ENCODE results near the gene RBM8A.
A peak's percentile ranks its signal among the peaks of the same experiment; 100 is the strongest.

RBM8A gene

GRCh38 chr1:145879775-145880174, 47.5 kb downstream of the RBM8A start:
- Histone ChIP-seq H2BK5ac (ENCODE audit: low read length) (no peak overlapping the region), H3K56ac (ENCODE audit: low read length) (no peak overlapping the region), H3K4ac (ENCODE audit: low read depth, low read length) (no peak overlapping the region), H3K4me2 (ENCODE audit: low read length) (no peak overlapping the region), H3K79me1 (ENCODE audit: low read length) (no peaks in the 10 kb centered on the region), H3K23ac (ENCODE audit: low read length) (no peak overlapping the region), H4K5ac (ENCODE audit: low read length) (no peak overlapping the region), H2BK120ac (ENCODE audit: low read depth, low read length) (no peak overlapping the region), H4K8ac (ENCODE audit: low read depth, low read length) (no peak overlapping the region), H3K4me3 (ENCODE audit: low read length) (no peak overlapping the region), H3K27ac (ENCODE audit: low read depth, low read length) (no peak overlapping the region), H3K79me2 (ENCODE audit: control insufficient read depth, insufficient read depth, low read length) (no peaks in the 10 kb centered on the region), H3K18ac (ENCODE audit: low read length) (no peak overlapping the region), H3K36me3 (ENCODE audit: control insufficient read depth, insufficient read depth, low read length) (no peaks in the 10 kb centered on the region), H3K9ac (ENCODE audit: low read length) (no peak overlapping the region), H3K27me3 (ENCODE audit: insufficient read depth, low read length, poor library complexity) (peaks cover 2% of the 10 kb centered on the region), H2AK5ac (ENCODE audit: low read length) (no peak overlapping the region), H3K4me1 (ENCODE audit: control insufficient read depth, low read depth, low read length) (peaks cover 8% of the 10 kb centered on the region), H2BK15ac (replicated peaks; ENCODE audit: low read depth) (no peak overlapping the region)
- peak; percentile 84 for DNase-seq
- WGBS (ENCODE audit: extremely low coverage, insufficient coverage, low lambda C conversion rate) = no CpG with 5 or more reads among the region's 5 CpGs

- Histone ChIP-seq H4K8ac (ENCODE audit: low read depth, low read length) (no peak overlapping the region), H3K4me1 (ENCODE audit: control insufficient read depth, low read depth, low read length) (peaks cover 8% of the 10 kb centered on the region), H3K4me2 (ENCODE audit: low read length) (no peak overlapping the region), H3K36me3 (ENCODE audit: control insufficient read depth, insufficient read depth, low read length) (no peaks in the 10 kb centered on the region), H3K18ac (ENCODE audit: low read length) (no peak overlapping the region), H3K56ac (ENCODE audit: low read length) (no peak overlapping the region), H3K4ac (ENCODE audit: low read depth, low read length) (no peak overlapping the region), H2BK15ac (replicated peaks; ENCODE audit: low read depth) (no peak overlapping the region), H2AK5ac (ENCODE audit: low read length) (no peak overlapping the region), H3K79me1 (ENCODE audit: low read length) (no peaks in the 10 kb centered on the region), H3K79me2 (ENCODE audit: control insufficient read depth, insufficient read depth, low read length) (no peaks in the 10 kb centered on the region), H4K5ac (ENCODE audit: low read length) (no peak overlapping the region), H3K23ac (ENCODE audit: low read length) (no peak overlapping the region), H3K9ac (ENCODE audit: low read length) (no peak overlapping the region), H3K4me3 (ENCODE audit: low read length) (no peak overlapping the region), H2BK120ac (ENCODE audit: low read depth, low read length) (no peak overlapping the region), H3K27me3 (ENCODE audit: insufficient read depth, low read length, poor library complexity) (no peaks in the 10 kb centered on the region), H3K27ac (ENCODE audit: low read depth, low read length) (no peak overlapping the region), H2BK5ac (ENCODE audit: low read length) (no peak overlapping the region)
- no peak for DNase-seq
- no CpG with 5 or more reads among the region's 2 CpGs for WGBS (ENCODE audit: extremely low coverage, insufficient coverage, low lambda C conversion rate)
Observed at GRCh38 chr1:145878724-145879123, 48.6 kb downstream of the RBM8A start.

- H2BK15ac ChIP-seq (replicated peaks; ENCODE audit: low read depth) = no peak overlapping the region
- no peak overlapping the region for H3K4ac ChIP-seq (ENCODE audit: low read depth, low read length)
- no peaks in the 10 kb centered on the region for H3K79me2 ChIP-seq (ENCODE audit: control insufficient read depth, insufficient read depth, low read length)
- H3K4me3 ChIP-seq (ENCODE audit: low read length) = no peak overlapping the region
- no peak overlapping the region for H4K8ac ChIP-seq (ENCODE audit: low read depth, low read length)
- H3K23ac ChIP-seq (ENCODE audit: low read length) = no peak overlapping the region
- H3K4me2 ChIP-seq (ENCODE audit: low read length) = no peak overlapping the region
- no peak overlapping the region for H2AK5ac ChIP-seq (ENCODE audit: low read length)
- no peak overlapping the region for H2BK120ac ChIP-seq (ENCODE audit: low read depth, low read length)
- no peaks in the 10 kb centered on the region for H3K36me3 ChIP-seq (ENCODE audit: control insufficient read depth, insufficient read depth, low read length)
- H3K4me1 ChIP-seq (ENCODE audit: control insufficient read depth, low read depth, low read length) = peaks cover 8% of the 10 kb centered on the region
- H3K27ac ChIP-seq (ENCODE audit: low read depth, low read length) = no peak overlapping the region
- no CpG with 5 or more reads among the region's 7 CpGs for WGBS (ENCODE audit: extremely low coverage, insufficient coverage, low lambda C conversion rate)
- peak; percentile 20 for DNase-seq
- no peak overlapping the region for H3K18ac ChIP-seq (ENCODE audit: low read length)
- H4K5ac ChIP-seq (ENCODE audit: low read length) = no peak overlapping the region
- H2BK5ac ChIP-seq (ENCODE audit: low read length) = no peak overlapping the region
- H3K27me3 ChIP-seq (ENCODE audit: insufficient read depth, low read length, poor library complexity) = no peaks in the 10 kb centered on the region
- H3K9ac ChIP-seq (ENCODE audit: low read length) = no peak overlapping the region
- no peak overlapping the region for H3K56ac ChIP-seq (ENCODE audit: low read length)
- no peaks in the 10 kb centered on the region for H3K79me1 ChIP-seq (ENCODE audit: low read length)
Observed at GRCh38 chr1:145877923-145878486, 49.3 kb downstream of the RBM8A start.

GRCh38 chr1:145874646-145875045, 52.6 kb downstream of the RBM8A start:
- Histone ChIP-seq H3K4me2 (ENCODE audit: low read length) (no peak overlapping the region), H2BK120ac (ENCODE audit: low read depth, low read length) (no peak overlapping the region), H3K79me1 (ENCODE audit: low read length) (no peaks in the 10 kb centered on the region), H2BK15ac (replicated peaks; ENCODE audit: low read depth) (no peak overlapping the region), H3K4ac (ENCODE audit: low read depth, low read length) (no peak overlapping the region), H3K4me1 (ENCODE audit: control insufficient read depth, low read depth, low read length) (peaks cover 8% of the 10 kb centered on the region), H3K18ac (ENCODE audit: low read length) (no peak overlapping the region), H3K56ac (ENCODE audit: low read length) (no peak overlapping the region), H3K27me3 (ENCODE audit: insufficient read depth, low read length, poor library complexity) (no peaks in the 10 kb centered on the region), H4K5ac (ENCODE audit: low read length) (no peak overlapping the region), H2AK5ac (ENCODE audit: low read length) (no peak overlapping the region), H3K36me3 (ENCODE audit: control insufficient read depth, insufficient read depth, low read length) (no peaks in the 10 kb centered on the region), H4K8ac (ENCODE audit: low read depth, low read length) (no peak overlapping the region), H3K23ac (ENCODE audit: low read length) (no peak overlapping the region), H3K9ac (ENCODE audit: low read length) (no peak overlapping the region), H2BK5ac (ENCODE audit: low read length) (no peak overlapping the region), H3K4me3 (ENCODE audit: low read length) (no peak overlapping the region), H3K79me2 (ENCODE audit: control insufficient read depth, insufficient read depth, low read length) (no peaks in the 10 kb centered on the region), H3K27ac (ENCODE audit: low read depth, low read length) (no peak overlapping the region)
- no CpG with 5 or more reads among the region's 12 CpGs for WGBS (ENCODE audit: extremely low coverage, insufficient coverage, low lambda C conversion rate)
- no peak for DNase-seq

GRCh38 chr1:145871994-145872924, 55.0 kb downstream of the RBM8A start:
- H3K4ac ChIP-seq (ENCODE audit: low read depth, low read length) = no peak overlapping the region
- H4K5ac ChIP-seq (ENCODE audit: low read length) = peak overlapping the region; percentile 16
- H3K56ac ChIP-seq (ENCODE audit: low read length) = peak overlapping the region; percentile 82
- peak overlapping the region; percentile 63 for H3K9ac ChIP-seq (ENCODE audit: low read length)
- no peak overlapping the region for H3K23ac ChIP-seq (ENCODE audit: low read length)
- WGBS (ENCODE audit: extremely low coverage, insufficient coverage, low lambda C conversion rate) = no CpG with 5 or more reads among the region's 47 CpGs
- H3K4me1 ChIP-seq (ENCODE audit: control insufficient read depth, low read depth, low read length) = no peaks in the 10 kb centered on the region
- H3K79me1 ChIP-seq (ENCODE audit: low read length) = no peaks in the 10 kb centered on the region
- H3K4me2 ChIP-seq (ENCODE audit: low read length) = peak overlapping the region; percentile 78
- no peak overlapping the region for H2AK5ac ChIP-seq (ENCODE audit: low read length)
- H3K27me3 ChIP-seq (ENCODE audit: insufficient read depth, low read length, poor library complexity) = no peaks in the 10 kb centered on the region
- DNase-seq = peak; percentile 60
- H3K4me3 ChIP-seq (ENCODE audit: low read length) = no peak overlapping the region
- H2BK120ac ChIP-seq (ENCODE audit: low read depth, low read length) = no peak overlapping the region
- no peaks in the 10 kb centered on the region for H3K79me2 ChIP-seq (ENCODE audit: control insufficient read depth, insufficient read depth, low read length)
- no peak overlapping the region for H2BK15ac ChIP-seq (replicated peaks; ENCODE audit: low read depth)
- peak overlapping the region; percentile 32 for H3K18ac ChIP-seq (ENCODE audit: low read length)
- H3K36me3 ChIP-seq (ENCODE audit: control insufficient read depth, insufficient read depth, low read length) = no peaks in the 10 kb centered on the region
- H3K27ac ChIP-seq (ENCODE audit: low read depth, low read length) = no peak overlapping the region
- peak overlapping the region; percentile 77 for H4K8ac ChIP-seq (ENCODE audit: low read depth, low read length)
- no peak overlapping the region for H2BK5ac ChIP-seq (ENCODE audit: low read length)
